IMR-90 (cell line): ENCODE data around the gene ZDHHC14. TPM values are rescaled to one million over a fixed set of nuclear protein-coding genes. Genes with fewer than 3 reads are reported as not detected.
"Not testable (repeated sequence)": the region's sequence is repeated elsewhere in the genome, so short reads cannot be mapped to it uniquely, and the experiment has no call there.

ENCODE experiments used
- ATAC-seq: fragments of 200-7000 bp; cut with Tn5 transposase; 2 replicates; pipeline ENCODE4 v1.9.1; 2020; ENCODE audit warnings: low read depth, mild to moderate bottlenecking, moderate library complexity
- BruUV-seq: library from RNA; stranded (reverse); fragments of 400-500 nt; replicated peaks from 2 replicates; lab custom pipeline; 2021; lab: Mats Ljungman, UMichigan
- CTCF ChIA-PET: fragments of 300-600 bp; formaldehyde crosslinking; extraction: SDS; loops from one replicate; lab custom pipeline; 2021; ENCODE audit warnings: antibody characterized with exemption; lab: Yijun Ruan, JAX
- POLR2A ChIA-PET: fragments of 300-600 bp; sonication (Branson Sonifier 250); formaldehyde crosslinking; loops from one replicate; lab custom pipeline; 2022; ENCODE audit warnings: antibody characterized with exemption; ENCODE audit not compliant: unreplicated experiment; lab: Charles Lee
- DNase-seq: peaks from one replicate; pipeline ENCODE4 v3.0.0; 2013
- H2AFZ ChIP-seq: replicated peaks from 2 replicates; pipeline ENCODE3; 2013; ENCODE audit warnings: low read length, mild to moderate bottlenecking; ENCODE audit not compliant: poor library complexity
- H2AK5ac ChIP-seq: 2 replicates; pipeline ENCODE4 v1.6.1; 2013; ENCODE audit warnings: low read depth, low read length, inconsistent platforms
- H2AK9ac ChIP-seq: replicated peaks from 2 replicates; pipeline ENCODE3; 2013; ENCODE audit warnings: mild to moderate bottlenecking, low read depth, low read length, moderate library complexity; ENCODE audit not compliant: poor library complexity
- H2BK120ac ChIP-seq: 2 replicates; pipeline ENCODE4 v1.6.1; 2013; ENCODE audit warnings: low read depth, low read length, inconsistent platforms
- H2BK15ac ChIP-seq: 3 replicates; pipeline ENCODE4 v1.6.1; 2013; ENCODE audit warnings: low read depth, low read length, inconsistent platforms
- H2BK20ac ChIP-seq: 2 replicates; pipeline ENCODE4 v1.6.1; 2013; ENCODE audit warnings: low read depth, mild to moderate bottlenecking, inconsistent platforms, low read length, moderate library complexity
- H2BK5ac ChIP-seq: 2 replicates; pipeline ENCODE4 v1.6.1; 2013; ENCODE audit warnings: mild to moderate bottlenecking, low read depth, low read length, inconsistent platforms; ENCODE audit not compliant: poor library complexity, severe bottlenecking
- H3K14ac ChIP-seq: replicated peaks from 2 replicates; pipeline ENCODE4 v1.6.1; 2013; ENCODE audit warnings: low read depth, low read length, inconsistent platforms
- H3K18ac ChIP-seq: 2 replicates; pipeline ENCODE4 v1.6.1; 2013; ENCODE audit warnings: low read depth, low read length, control low read depth
- H3K23ac ChIP-seq: 2 replicates; pipeline ENCODE4 v1.6.1; 2013; ENCODE audit warnings: low read depth, low read length, inconsistent platforms
- H3K27ac ChIP-seq: 2 replicates; pipeline ENCODE4 v1.5.1; 2013; ENCODE audit warnings: mild to moderate bottlenecking, control low read depth, low read length; ENCODE audit not compliant: insufficient read depth
- H3K27me3 ChIP-seq: 2 replicates; pipeline ENCODE4 v1.6.1; 2013; ENCODE audit warnings: low read length; ENCODE audit not compliant: control insufficient read depth, insufficient read depth
- H3K36me3 ChIP-seq: 2 replicates; pipeline ENCODE4 v1.6.1; 2013; ENCODE audit warnings: low read length, mixed read lengths; ENCODE audit not compliant: control insufficient read depth, insufficient read depth
- H3K4ac ChIP-seq: 2 replicates; pipeline ENCODE4 v1.6.1; 2013; ENCODE audit warnings: low read depth, low read length, inconsistent platforms
- H3K4me1 ChIP-seq: 2 replicates; pipeline ENCODE4 v1.6.1; 2013; ENCODE audit warnings: low read length, mixed read lengths; ENCODE audit not compliant: control insufficient read depth, insufficient read depth
- H3K4me2 ChIP-seq: 2 replicates; pipeline ENCODE4 v1.6.1; 2013; ENCODE audit warnings: low read depth, mild to moderate bottlenecking, control low read depth, low read length, moderate library complexity
- H3K4me3 ChIP-seq: 2 replicates; pipeline ENCODE4 v1.5.1; 2013; ENCODE audit warnings: low read depth, mild to moderate bottlenecking, control low read depth, low read length, moderate library complexity; ENCODE audit not compliant: insufficient read depth
- H3K56ac ChIP-seq: 2 replicates; pipeline ENCODE4 v1.6.1; 2013; ENCODE audit warnings: low read length, inconsistent platforms; ENCODE audit not compliant: insufficient read depth; ENCODE audit errors: extremely low read depth
- H3K79me1 ChIP-seq, 2 experiments: 2 replicates each; pipeline ENCODE4 v1.6.1; 2013; ENCODE audit warnings: low read length in 2 of 2, inconsistent platforms in 1 of 2, low read depth in 1 of 2
- H3K9ac ChIP-seq: 2 replicates; pipeline ENCODE4 v1.6.1; 2013; ENCODE audit warnings: low read depth, low read length, control low read depth
- H3K9me1 ChIP-seq: 2 replicates; pipeline ENCODE4 v1.6.1; 2013; ENCODE audit warnings: low read length, inconsistent platforms; ENCODE audit not compliant: insufficient read depth
- H3K9me3 ChIP-seq: 2 replicates; pipeline ENCODE4 v1.6.1; 2013; ENCODE audit warnings: low read length; ENCODE audit not compliant: control insufficient read depth, insufficient read depth
- H4K20me1 ChIP-seq: 2 replicates; pipeline ENCODE4 v1.6.1; 2013; ENCODE audit warnings: low read length, inconsistent platforms; ENCODE audit not compliant: insufficient read depth
- H4K5ac ChIP-seq: 2 replicates; pipeline ENCODE4 v1.6.1; 2013; ENCODE audit warnings: mild to moderate bottlenecking, low read depth, low read length, control low read depth
- H4K8ac ChIP-seq, 2 experiments: 2 replicates each; pipeline ENCODE4 v1.6.1; 2013; ENCODE audit warnings: low read depth in 2 of 2, low read length in 2 of 2, control low read depth in 1 of 2, inconsistent platforms in 1 of 2
- H4K91ac ChIP-seq: 2 replicates; pipeline ENCODE4 v1.6.1; 2013; ENCODE audit warnings: low read depth, low read length, inconsistent platforms; ENCODE audit not compliant: insufficient read depth
- CEBPB ChIP-seq: IDR thresholded peaks from 2 replicates; pipeline ENCODE4 v1.6.1; 2012; ENCODE audit warnings: low read depth, low read length, improper control_type of control experiment
- MAFK ChIP-seq: IDR thresholded peaks from 2 replicates; pipeline ENCODE4 v1.6.1; 2012; ENCODE audit warnings: low read depth, low read length, improper control_type of control experiment
- POLR2A ChIP-seq: IDR thresholded peaks from 2 replicates; pipeline ENCODE4 v1.6.1; 2012; ENCODE audit warnings: mild to moderate bottlenecking, low read depth, low read length
- RFX5 ChIP-seq: IDR thresholded peaks from 2 replicates; pipeline ENCODE4 v1.8.0; 2012; ENCODE audit warnings: low read depth, mild to moderate bottlenecking, low read length, moderate library complexity
- WGBS, 2 experiments: methylation state at CpG; one replicate each; pipeline versions ENCODE4 v1.1.5 to v1.1.7; 2013; ENCODE audit warnings: missing lambda C conversion rate in 2 of 2; ENCODE audit not compliant: insufficient read length in 1 of 2; ENCODE audit errors: extremely low coverage in 2 of 2; 5-methylcytosine and 5-hydroxymethylcytosine counted together
- dilution Hi-C: fragments of 300-500 bp; cut with HindIII; formaldehyde crosslinking; loops from one replicate; pipeline ENCODE4 v1.14.3; 2018; ENCODE audit warnings: low sequenced_read_pairs; ENCODE audit not compliant: unreplicated experiment
- in situ Hi-C: fragments of 300-500 bp; cut with MboI; formaldehyde crosslinking; loops from 3 replicates; pipeline ENCODE4 v1.14.3; 2019; ENCODE audit warnings: low sequenced_read_pairs, inconsistent platforms, mixed read lengths
- intact Hi-C: fragments of 100-400 bp; cut with micrococcal nuclease; formaldehyde crosslinking; loops from 2 replicates; pipeline ENCODE4 v1.10.0; 2022
- polyA plus RNA-seq, 3 experiments: library from polyadenylated mRNA; depleted of rRNA; stranded (reverse); fragments of >200 nt; gene quantifications; 2 replicates each; pipeline ENCODE4 v1.2.3, GENCODE V29; 2012; ENCODE audit warnings: low replicate concordance in 1 of 3
- total RNA-seq: library from RNA; depleted of rRNA; stranded (reverse); fragments of >200 nt; gene quantifications from 2 replicates; pipeline ENCODE4 v1.2.3, GENCODE V29; 2012

ZDHHC14 gene
- total and polyA plus RNA-seq, 2 of the 4 experiments (the other 2 are of a cell fraction), result 0.90 to 2.0 TPM

DNA sequence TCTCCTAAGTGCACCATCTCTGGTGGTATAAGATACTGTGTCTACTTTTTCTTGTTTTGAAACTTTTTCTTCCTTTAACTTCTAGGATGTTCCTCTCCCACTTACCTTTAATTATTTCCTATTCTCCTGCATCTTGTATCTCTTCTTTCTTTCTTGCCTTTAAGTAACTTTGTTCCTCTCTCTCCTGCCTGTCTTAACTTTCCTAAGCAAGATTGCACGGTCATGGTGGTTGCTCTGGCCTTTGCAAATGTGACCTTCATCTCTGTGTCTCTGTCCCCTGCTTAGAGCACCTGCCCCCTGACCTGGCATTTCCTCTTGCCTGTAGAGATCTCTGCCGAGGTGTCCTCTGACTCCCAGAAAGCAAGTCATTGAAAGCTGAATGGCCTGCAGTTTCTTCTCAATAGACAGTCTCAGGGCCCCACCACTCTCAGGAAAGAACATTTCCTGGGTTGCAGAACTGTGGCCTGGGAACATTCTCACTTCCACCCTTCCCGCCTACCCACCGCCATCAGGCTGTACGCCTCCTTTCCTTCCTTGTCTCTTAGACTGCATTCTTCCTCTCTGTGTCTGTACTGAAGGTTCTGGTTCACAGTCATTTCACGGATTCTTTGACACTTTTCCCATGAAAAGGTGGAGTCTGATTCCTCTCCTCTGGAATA lies 12.8 kb downstream of the ZDHHC14 start:
- H2BK120ac ChIP-seq, result no peak overlapping the region
- H2BK20ac ChIP-seq, result no peak overlapping the region
- H3K14ac ChIP-seq, result no peak overlapping the region
- 72% methylated on average over 4 of the region's 6 CpGs; no CpG with 5 or more reads in 1 of the 2 experiments for WGBS, 2 experiments
- H4K8ac ChIP-seq, result no peak overlapping the region
- dilution Hi-C loops (no loop called here), in situ Hi-C loops (no loop called here), intact Hi-C loops (no loop called here)
- no peak overlapping the region for H2BK15ac ChIP-seq
- no peak overlapping the region for H3K56ac ChIP-seq
- H3K79me1 ChIP-seq, result no peaks in the 10 kb centered on the region
- H3K4me2 ChIP-seq, result no peak overlapping the region
- ATAC-seq, result no peak
- H3K9ac ChIP-seq, result no peak overlapping the region
- TF ChIP-seq POLR2A (no peak), CEBPB (no peak), RFX5 (no peak), MAFK (no peak)
- peaks cover 2% of the 10 kb centered on the region; the same call in 1 of the 2 replicates for H3K9me1 ChIP-seq
- H3K9me3 ChIP-seq, result peaks cover 7% of the 10 kb centered on the region
- H3K36me3 ChIP-seq, result no peaks in the 10 kb centered on the region
- no peak overlapping the region for H3K27ac ChIP-seq
- ChIA-PET POLR2A (no interaction called here), CTCF (interaction anchor here (0.6 kb wide), 1 partner anchor 10 kb away, joined by 3 read pairs; no protein-coding TSS in a partner anchor)
- H3K23ac ChIP-seq, result no peak overlapping the region
- H3K4me1 ChIP-seq, result no peaks in the 10 kb centered on the region; the same call in 1 of the 2 replicates
- H4K20me1 ChIP-seq, result no peaks in the 10 kb centered on the region
- no peak for DNase-seq
- H3K18ac ChIP-seq, result no peak overlapping the region
- H4K5ac ChIP-seq, result no peak overlapping the region
- no peak overlapping the region for H3K4ac ChIP-seq
- BruUV-seq, result no TSS peak
- H2AFZ ChIP-seq, result no peak overlapping the region
- H4K91ac ChIP-seq, result no peak overlapping the region
- H3K4me3 ChIP-seq, result no peak overlapping the region
- no peak overlapping the region for H2AK5ac ChIP-seq
- no peaks in the 10 kb centered on the region for H3K27me3 ChIP-seq
- no peak overlapping the region for H2AK9ac ChIP-seq
- no peak overlapping the region for H2BK5ac ChIP-seq

- POLR2A ChIA-PET, H3K23ac ChIP-seq, H3K79me1 ChIP-seq, H4K91ac ChIP-seq, H3K4me2 ChIP-seq, H3K14ac ChIP-seq, H3K36me3 ChIP-seq, H3K9ac ChIP-seq, in situ Hi-C loops, intact Hi-C loops, H2BK5ac ChIP-seq, H3K9me1 ChIP-seq, H3K4me3 ChIP-seq, ATAC-seq, H2BK15ac ChIP-seq, H3K27ac ChIP-seq, H2BK20ac ChIP-seq, H3K27me3 ChIP-seq, H4K8ac ChIP-seq, BruUV-seq, H4K20me1 ChIP-seq, DNase-seq, H3K56ac ChIP-seq, H2AFZ ChIP-seq, H2AK9ac ChIP-seq, H2AK5ac ChIP-seq, H3K4me1 ChIP-seq, H3K4ac ChIP-seq, dilution Hi-C loops, H3K18ac ChIP-seq, H2BK120ac ChIP-seq, H3K9me3 ChIP-seq, H4K5ac ChIP-seq: not testable (repeated sequence)
- CTCF ChIA-PET, result interaction anchor here (0.6 kb wide), 1 partner anchor 133 kb away, joined by 6 read pairs; no protein-coding TSS in a partner anchor
- 100% methylated on average over 5 of the region's 11 CpGs; no CpG with 5 or more reads in 1 of the 2 experiments for WGBS, 2 experiments
Observed at GRCh38 chr6:157395199-157395598, 14.2 kb downstream of the ZDHHC14 start.
